K562 (cell line): Measurements from ENCODE around the gene PLK5. TPM values are rescaled to one million over a fixed set of nuclear protein-coding genes. Genes with fewer than 3 reads are reported as not detected.

Source experiments
- CTBP1 ChIP-seq: fragments of 450-650 bp; IDR thresholded peaks from 2 replicates; pipeline ENCODE4 v1.6.1; 2016; ENCODE audit warnings: borderline replicate concordance
- E2F1 ChIP-seq: sonication (generic); formaldehyde crosslinking; IDR thresholded peaks from 2 replicates; pipeline ENCODE4 v1.8.1; 2023; ENCODE audit warnings: mild to moderate bottlenecking, missing genetic modification reagents, moderate library complexity
- EGR1 ChIP-seq: fragments of 450-650 bp; conservative IDR thresholded peaks from 2 replicates; pipeline ENCODE4 v1.6.1; 2017; ENCODE audit warnings: mild to moderate bottlenecking
- ELF4 ChIP-seq: fragments of 450-650 bp; formaldehyde crosslinking; IDR thresholded peaks from 2 replicates; pipeline ENCODE4 v1.4.0; 2022; ENCODE audit warnings: missing genetic modification characterization
- ESRRA ChIP-seq: fragments of 450-650 bp; IDR thresholded peaks from 2 replicates; pipeline ENCODE4 v1.6.1; 2014; ENCODE audit warnings: low read depth, mild to moderate bottlenecking, moderate library complexity, borderline replicate concordance
- EWSR1 ChIP-seq: fragments of 450-650 bp; IDR thresholded peaks from 2 replicates; pipeline ENCODE4 v1.6.1; 2018; ENCODE audit warnings: borderline replicate concordance, mild to moderate bottlenecking, low read depth, moderate library complexity; ENCODE audit not compliant: partially characterized antibody
- FUS ChIP-seq: fragments of 200-400 bp; formaldehyde crosslinking; optimal IDR thresholded peaks from 2 replicates; pipeline ENCODE3; 2017; ENCODE audit warnings: low read depth, low read length
- KAT2B ChIP-seq: IDR thresholded peaks from one replicate; pipeline ENCODE4 v1.6.1; 2012; ENCODE audit warnings: low read depth, mild to moderate bottlenecking, control low read depth, inconsistent platforms, low read length, moderate library complexity
- LCOR ChIP-seq: sonication (generic); formaldehyde crosslinking; IDR thresholded peaks from 2 replicates; pipeline ENCODE4 v1.8.0; 2022; ENCODE audit warnings: mild to moderate bottlenecking, missing genetic modification reagents
- MNT ChIP-seq, 2 experiments: fragments of 450-650 bp; conservative IDR thresholded peaks; 2 replicates each; pipeline ENCODE4 v1.6.1; 2017; ENCODE audit warnings: mild to moderate bottlenecking in 2 of 2, moderate library complexity in 2 of 2
- PHF20 ChIP-seq: fragments of 450-650 bp; IDR thresholded peaks from 2 replicates; pipeline ENCODE4 v1.6.1; 2018; ENCODE audit not compliant: partially characterized antibody
- PRDM10 ChIP-seq: fragments of 450-650 bp; IDR thresholded peaks from 2 replicates; pipeline ENCODE4 v1.6.1; 2018; ENCODE audit not compliant: partially characterized antibody
- PURB ChIP-seq: sonication (generic); formaldehyde crosslinking; IDR thresholded peaks from 2 replicates; pipeline ENCODE4 v1.9.0; 2021; ENCODE audit warnings: low read depth, mild to moderate bottlenecking, missing genetic modification reagents
- TCF3 ChIP-seq: sonication (generic); formaldehyde crosslinking; IDR thresholded peaks from 2 replicates; pipeline ENCODE4 v1.4.0; 2020; ENCODE audit warnings: mild to moderate bottlenecking, missing genetic modification reagents
- YY1 ChIP-seq, 3 experiments: IDR thresholded peaks; 2 replicates each; pipeline ENCODE4 v1.6.1; 2011; ENCODE audit warnings: low read length in 2 of 3, mild to moderate bottlenecking in 2 of 3, moderate library complexity in 2 of 3, borderline replicate concordance in 1 of 3, control low read depth in 1 of 3, low read depth in 1 of 3; ENCODE audit not compliant: insufficient read depth in 3 of 3, insufficient replicate concordance in 2 of 3, control insufficient read depth in 1 of 3, insufficient read length in 1 of 3; ENCODE audit errors: extremely low read depth in 1 of 3
- ZNF124 ChIP-seq: sonication (generic); formaldehyde crosslinking; IDR thresholded peaks from 2 replicates; pipeline ENCODE4 v1.8.1; 2022; ENCODE audit warnings: missing genetic modification reagents
- ZNF280A ChIP-seq: fragments of 450-650 bp; IDR thresholded peaks from 2 replicates; pipeline ENCODE4 v1.6.1; 2018; ENCODE audit warnings: mild to moderate bottlenecking, low read depth; ENCODE audit not compliant: partially characterized antibody
- polyA plus RNA-seq, 8 experiments: library from polyadenylated mRNA; depleted of rRNA in 4 of 8; stranded (reverse) in 5 of 8; unstranded in 3 of 8; fragments of >200 nt; fragmentation: Nextera tagmentation in 2 of 8; fragmentation: Illumina TruSeq in 1 of 8; extraction: Ambion mirVana in 2 of 8; extraction: Trizol in 1 of 8; gene quantifications; 2 replicates each; pipeline versions ENCODE4 v1.2.1 to v1.2.3, GENCODE V29; 2011 to 2014; ENCODE audit warnings: inconsistent platforms in 1 of 8, missing spikeins in 1 of 8
- total RNA-seq, 7 experiments: library from RNA; depleted of rRNA in 6 of 7; stranded (reverse); fragments of >200 nt in 6 of 7; fragmentation: Illumina TruSeq in 2 of 7; extraction: Trizol in 2 of 7; gene quantifications; 2 replicates each; pipeline versions ENCODE4 v1.2.1 to v1.2.3, GENCODE V29; 2011 to 2021; ENCODE audit warnings: low replicate concordance in 1 of 7

PLK5 gene
- total and polyA plus RNA-seq, 9 of the 15 experiments (the other 6 are each of a cell fraction or from before 2014, with no cell fraction given): 0.04 to 0.23 (median 0.11) TPM; not detected in 5

- TF ChIP-seq ZNF280A: no peak
- no peak for TF ChIP-seq ELF4 (CRISPR knock-in tag)
- 0 out of 2 replicates have a peak, but pooled peaks have one; percentile 26 for TF ChIP-seq CTBP1
- no peak for TF ChIP-seq ZNF124
- no peak for TF ChIP-seq FUS
- TF ChIP-seq LCOR (CRISPR knock-in tag): no peak
- no peak for TF ChIP-seq PURB (CRISPR knock-in tag)
- no peak for TF ChIP-seq E2F1 (CRISPR knock-in tag)
- TF ChIP-seq EGR1: peak; percentile 95
- TF ChIP-seq PRDM10: peak; percentile 25
- 0 out of 2 replicates have a peak, but pooled peaks have one; percentile 10 for TF ChIP-seq TCF3
- peak in 2 of 3 experiments; percentile 17 to 29 for TF ChIP-seq YY1 (IDR thresholded peaks at IDR 0.05; ENCODE audit: borderline replicate concordance in 1 of 3, control insufficient read depth in 1 of 3, extremely low read depth in 1 of 3, insufficient read depth in 3 of 3, insufficient read length in 1 of 3, insufficient replicate concordance in 2 of 3, low read depth in 1 of 3, low read length in 2 of 3)
- TF ChIP-seq ESRRA: peak; percentile 37; the same call in 1 of the 2 replicates
- TF ChIP-seq EWSR1: no peak
- no peak for TF ChIP-seq PHF20
- no peak for TF ChIP-seq KAT2B
- TF ChIP-seq MNT (conservative IDR thresholded peaks at IDR 0.05): peak in 1 of 2 experiments; percentile 44; a peak in 1 of 4 replicates
Measured at GRCh38 chr19:1513499-1514294, 10.2 kb upstream of the PLK5 start (continued).
